GM12864 (cell line): ENCODE data around the gene BST1.

Experiments used
- DNase-seq: peaks from one replicate; pipeline ENCODE4 v3.0.0-alpha.2; 2011; ENCODE audit warnings: low read depth
- H3K4me3 ChIP-seq: 2 replicates; pipeline ENCODE4 v1.5.1; 2011; ENCODE audit warnings: mild to moderate bottlenecking, low read depth, low read length, control low read depth
- TF ChIP-seq, protein P1 (sequence below): IDR thresholded peaks from 2 replicates; pipeline ENCODE4 v1.5.1; 2011; ENCODE audit warnings: low read depth, mild to moderate bottlenecking, moderate library complexity, low read length, control low read depth, inconsistent platforms; ENCODE audit errors: missing control alignments

The BST1 gene

DNA sequence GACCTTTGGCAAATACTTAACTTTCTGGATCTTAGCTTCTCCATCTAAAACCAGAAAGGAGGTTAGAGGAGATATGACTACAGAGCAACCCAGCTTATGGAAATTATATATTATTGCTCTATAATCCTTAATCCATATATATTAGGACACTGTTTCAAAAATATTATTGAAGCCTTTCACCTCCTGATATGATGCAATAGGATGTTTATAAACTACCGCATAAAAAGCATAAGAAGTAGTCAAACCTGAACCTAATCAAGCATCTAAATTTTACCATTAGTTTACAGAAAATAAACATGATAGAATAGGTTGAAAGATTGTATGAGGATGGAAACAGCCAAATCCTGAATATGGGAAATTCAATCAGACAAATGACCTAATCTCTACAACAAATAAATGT, 26.8 kb upstream of the BST1 start:
- H3K4me3 ChIP-seq = no peak overlapping the region
- no peak for DNase-seq
- TF ChIP-seq, protein P1, sequence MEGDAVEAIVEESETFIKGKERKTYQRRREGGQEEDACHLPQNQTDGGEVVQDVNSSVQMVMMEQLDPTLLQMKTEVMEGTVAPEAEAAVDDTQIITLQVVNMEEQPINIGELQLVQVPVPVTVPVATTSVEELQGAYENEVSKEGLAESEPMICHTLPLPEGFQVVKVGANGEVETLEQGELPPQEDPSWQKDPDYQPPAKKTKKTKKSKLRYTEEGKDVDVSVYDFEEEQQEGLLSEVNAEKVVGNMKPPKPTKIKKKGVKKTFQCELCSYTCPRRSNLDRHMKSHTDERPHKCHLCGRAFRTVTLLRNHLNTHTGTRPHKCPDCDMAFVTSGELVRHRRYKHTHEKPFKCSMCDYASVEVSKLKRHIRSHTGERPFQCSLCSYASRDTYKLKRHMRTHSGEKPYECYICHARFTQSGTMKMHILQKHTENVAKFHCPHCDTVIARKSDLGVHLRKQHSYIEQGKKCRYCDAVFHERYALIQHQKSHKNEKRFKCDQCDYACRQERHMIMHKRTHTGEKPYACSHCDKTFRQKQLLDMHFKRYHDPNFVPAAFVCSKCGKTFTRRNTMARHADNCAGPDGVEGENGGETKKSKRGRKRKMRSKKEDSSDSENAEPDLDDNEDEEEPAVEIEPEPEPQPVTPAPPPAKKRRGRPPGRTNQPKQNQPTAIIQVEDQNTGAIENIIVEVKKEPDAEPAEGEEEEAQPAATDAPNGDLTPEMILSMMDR = no peak

DNA sequence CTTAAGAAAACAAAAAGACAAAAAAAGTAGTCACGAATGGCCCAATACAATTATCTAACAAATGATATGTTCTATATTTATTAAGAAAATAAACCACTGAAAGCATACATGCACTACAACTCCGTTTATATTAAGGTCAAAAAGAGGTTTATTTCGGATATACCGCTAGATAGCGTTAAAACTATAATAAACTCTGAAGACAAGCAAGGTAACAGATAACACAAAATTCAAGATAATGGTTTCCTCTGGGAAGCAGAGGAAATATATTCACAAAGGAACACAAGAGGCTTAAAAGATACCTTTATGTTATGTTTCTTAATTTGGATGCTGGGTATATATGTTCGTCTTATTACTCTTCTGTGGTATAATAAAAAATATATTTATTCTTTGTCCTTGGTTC, 26.0 kb upstream of the BST1 start:
- no peak for DNase-seq
- H3K4me3 ChIP-seq = no peak overlapping the region
- TF ChIP-seq, protein P1 = no peak

DNA sequence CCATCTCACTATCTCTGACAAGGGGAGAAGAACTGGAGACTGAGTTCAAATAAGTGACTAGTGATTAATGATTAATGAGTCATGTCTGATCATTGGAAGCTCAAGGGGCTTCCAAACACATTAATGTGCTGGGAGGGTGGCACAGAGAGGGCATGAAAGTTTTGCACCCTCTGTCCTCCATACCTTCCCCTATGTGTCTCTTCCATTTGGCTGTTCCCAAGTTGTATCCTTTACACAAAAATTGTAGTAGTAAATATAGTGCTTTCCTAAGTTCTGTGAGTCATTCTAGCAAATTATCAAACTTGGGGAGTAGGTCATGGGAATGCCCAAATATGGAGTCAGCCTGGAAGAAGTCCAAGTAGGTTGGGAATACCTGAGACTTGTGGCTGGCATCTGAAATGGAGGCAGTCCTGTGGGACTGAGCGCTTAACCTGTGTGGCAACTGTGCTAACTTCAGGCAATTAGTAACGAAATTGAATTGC, 25.3 kb upstream of the BST1 start:
- H3K4me3 ChIP-seq = no peak overlapping the region
- DNase-seq = no peak
- TF ChIP-seq, protein P1 = no peak

DNA sequence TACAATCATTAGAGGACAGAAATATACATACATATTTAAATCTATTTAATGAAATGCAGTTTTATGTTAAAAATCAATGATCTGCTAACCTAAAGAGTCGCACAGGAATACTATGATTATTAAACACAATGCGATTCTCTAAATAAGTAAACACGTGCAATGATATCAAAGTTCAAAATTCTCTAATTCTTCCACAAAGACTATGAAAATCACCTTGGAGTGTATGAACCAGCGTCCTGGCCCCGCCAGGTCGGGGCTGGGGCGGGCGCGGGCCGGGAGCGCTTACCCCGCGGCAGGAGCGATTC, 21.8 kb upstream of the BST1 start:
- H3K4me3 ChIP-seq = peak overlapping the region; percentile 61
- TF ChIP-seq, protein P1 = no peak
- no peak for DNase-seq

DNA sequence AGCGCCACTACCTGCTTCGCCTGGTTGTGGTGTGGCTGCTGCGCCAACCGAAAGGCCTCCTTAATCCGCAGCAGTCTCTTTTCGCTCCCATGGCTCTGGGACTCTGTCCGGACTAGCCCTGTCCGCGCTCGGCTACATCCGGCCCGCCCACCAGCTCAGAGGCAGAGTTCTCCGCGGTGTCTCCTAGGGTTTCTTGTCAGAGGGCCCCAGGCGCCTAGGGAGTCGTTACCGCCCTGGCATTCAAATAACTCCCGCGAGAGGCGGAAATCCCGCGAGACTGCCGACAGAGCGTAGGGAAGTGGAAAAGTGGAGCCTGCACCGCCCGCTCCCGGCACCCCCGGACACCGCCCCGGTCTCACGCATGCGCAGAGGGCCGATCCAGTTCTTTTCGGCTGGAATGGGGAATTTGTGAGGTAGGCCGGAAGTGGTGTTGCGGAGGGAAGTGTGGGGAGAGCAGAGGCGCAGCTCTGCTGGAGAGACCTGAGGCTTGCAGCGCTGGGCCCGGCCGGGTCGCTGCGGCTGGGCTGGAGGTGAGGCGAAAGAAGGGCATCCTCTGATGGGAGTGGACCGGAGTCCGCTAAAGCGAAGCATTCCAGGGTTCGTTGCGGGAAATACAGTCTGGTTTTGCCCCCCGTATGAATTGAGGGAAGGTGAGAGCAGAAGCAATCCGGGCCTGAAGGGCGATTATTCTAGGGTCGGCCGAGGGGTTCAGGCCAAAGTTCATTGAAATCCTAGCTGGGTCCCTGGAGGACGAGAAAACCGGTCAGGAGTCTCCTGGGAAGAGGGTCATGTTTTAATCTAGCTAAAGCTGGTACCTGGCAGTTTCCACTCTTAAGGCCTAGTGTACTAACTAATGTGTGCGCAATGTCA, 21.3 kb upstream of the BST1 start, which contains the start of gene FAM200B:
TSS of gene FAM200B (plus strand) at position 456 of the 870 bp plus-strand sequence. CDS start 5,151 bp downstream, outside the sequence.
- peak within 1 kb of the TSS; percentile 61 for H3K4me3 ChIP-seq
- TF ChIP-seq, protein P1 = no peak
- peak; percentile 93 for DNase-seq

DNA sequence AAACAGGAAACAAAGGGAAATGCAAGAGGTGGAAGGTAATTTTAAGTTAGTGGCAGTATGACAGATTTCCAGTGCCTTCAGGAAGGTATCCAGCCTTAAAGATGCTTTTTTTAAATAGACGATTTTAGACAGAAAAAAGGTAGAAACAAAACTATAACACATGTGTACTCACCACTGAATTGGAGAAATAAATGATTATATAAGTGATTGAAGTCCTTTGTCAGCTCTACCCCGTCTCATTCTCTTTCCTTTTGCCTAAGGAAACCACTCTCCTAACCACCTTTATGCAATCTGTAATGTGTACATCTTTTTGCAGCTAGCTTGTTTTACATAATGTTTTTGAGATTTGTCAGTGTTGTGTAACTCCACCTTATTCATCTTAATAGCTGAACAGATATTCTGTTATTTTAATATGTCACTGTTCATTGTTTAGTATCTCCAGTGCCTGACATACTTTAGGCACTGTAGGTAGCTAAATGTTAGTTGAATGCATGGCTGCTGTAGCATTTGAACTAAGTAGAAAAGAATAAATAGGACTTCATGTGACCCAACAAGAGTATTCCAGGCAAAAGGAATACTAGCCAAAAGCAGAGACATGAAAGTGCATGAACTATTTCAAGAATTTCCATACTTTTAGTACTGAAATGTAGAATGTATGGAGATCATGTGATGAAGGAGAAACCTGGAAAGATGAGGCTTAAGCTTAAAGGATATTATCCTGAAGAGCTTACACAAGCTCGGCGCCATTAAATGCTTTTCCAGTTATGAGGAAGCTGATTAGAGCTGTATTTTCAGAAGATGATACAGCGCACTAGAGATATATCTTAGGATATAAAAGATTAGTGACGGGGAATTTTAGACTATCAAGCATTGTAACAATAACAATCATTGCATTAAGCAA, 20.4 kb upstream of the BST1 start:
- TF ChIP-seq, protein P1 = no peak
- no peak for DNase-seq
- peak overlapping the region; percentile 61 for H3K4me3 ChIP-seq
